22Rv1 (cell line): ENCODE results near the gene EYA2.

Source experiments
- H3K27ac ChIP-seq: fragments of 450-650 bp; 2 replicates; pipeline ENCODE4 v1.5.1; 2017
- CTCF ChIP-seq: fragments of 450-650 bp; IDR thresholded peaks from 2 replicates; pipeline ENCODE4 v1.5.1; 2017; ENCODE audit warnings: mild to moderate bottlenecking
- ZFX ChIP-seq: fragments of 450-650 bp; IDR thresholded peaks from 2 replicates; pipeline ENCODE4 v1.6.1; 2017; ENCODE audit warnings: antibody characterized with exemption, borderline replicate concordance

Gene EYA2

GRCh38 chr20:47227576-47227975 lies 332.9 kb downstream of the EYA2 start:
- no peak overlapping the region for H3K27ac ChIP-seq
- TF ChIP-seq ZFX = no peak
- TF ChIP-seq CTCF = no peak

GRCh38 chr20:47228654-47229053 lies 334.0 kb downstream of the EYA2 start:
- no peak for TF ChIP-seq ZFX
- no peak for TF ChIP-seq CTCF
- H3K27ac ChIP-seq = no peak overlapping the region

DNA sequence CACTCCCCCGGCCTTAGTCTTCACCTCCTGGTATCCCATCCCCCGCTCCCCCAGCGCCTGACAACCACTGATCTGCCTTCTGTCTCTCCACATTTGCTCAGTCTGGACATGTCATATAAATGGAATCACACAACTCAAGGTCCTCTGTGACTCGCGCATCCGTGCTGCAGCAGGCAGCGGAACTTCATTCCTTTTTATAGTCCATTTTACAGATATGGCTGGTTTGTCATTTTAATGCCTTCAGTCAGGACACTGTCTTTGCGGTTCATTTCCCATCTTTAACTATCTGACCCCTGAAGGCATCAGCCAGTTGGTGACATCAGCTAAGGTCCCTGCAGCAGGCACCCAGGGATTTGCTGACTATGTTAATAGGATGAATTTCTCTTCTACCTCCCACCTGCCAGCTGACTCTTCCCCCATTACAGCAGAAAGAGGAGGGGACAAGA lies 336.2 kb downstream of the EYA2 start:
- no peak overlapping the region for H3K27ac ChIP-seq
- no peak for TF ChIP-seq ZFX

DNA sequence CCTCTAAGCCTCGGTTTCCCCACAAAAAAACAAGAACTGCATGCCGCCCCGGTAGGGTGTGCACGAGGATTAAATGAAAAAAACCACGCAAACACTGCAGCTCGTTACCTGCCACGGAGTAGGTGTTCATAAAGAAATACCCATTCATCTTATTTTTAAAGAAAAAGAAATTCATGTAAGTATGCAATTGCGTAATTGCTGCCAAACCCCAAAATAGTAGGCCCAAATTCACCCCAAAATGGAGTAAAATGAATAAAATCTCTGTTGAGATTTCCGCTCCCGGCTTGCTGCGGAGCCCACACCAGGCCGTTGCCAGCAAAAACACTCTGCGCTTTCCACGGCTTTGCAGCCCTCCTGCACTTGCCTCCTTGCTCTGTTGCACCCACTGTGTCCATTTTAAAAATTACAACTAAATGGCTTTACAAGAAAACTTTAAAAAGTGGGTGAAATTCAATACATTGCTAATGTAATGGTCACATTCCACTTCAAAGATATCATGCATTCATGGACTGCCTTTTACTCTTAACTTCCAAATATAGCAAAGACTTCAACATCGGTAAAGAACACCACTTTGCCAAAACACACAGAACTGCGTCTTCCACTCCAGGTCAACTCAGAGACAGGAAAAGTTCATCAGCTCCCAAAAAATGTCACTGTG lies 336.9 kb downstream of the EYA2 start:
- H3K27ac ChIP-seq = no peak overlapping the region
- TF ChIP-seq CTCF (no peak), ZFX (no peak)

DNA sequence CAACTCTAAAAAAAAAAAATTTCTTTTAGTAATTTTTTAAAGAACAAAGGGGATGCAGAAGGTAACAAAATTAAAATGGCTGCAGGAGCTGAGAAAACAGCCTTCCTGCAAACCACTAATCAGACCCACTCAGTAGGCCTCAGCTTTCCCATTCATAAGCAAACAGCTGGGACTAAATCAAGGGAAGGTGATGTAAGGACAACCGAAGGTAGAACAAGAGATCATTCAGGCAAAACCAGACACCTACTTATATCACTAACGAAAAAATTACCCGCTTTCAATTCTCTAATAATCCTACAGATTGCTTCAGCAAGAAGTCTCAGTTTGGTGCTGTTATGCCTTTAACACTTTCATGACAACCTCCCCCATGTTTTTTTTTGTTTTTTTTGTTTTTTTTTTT lies 337.9 kb downstream of the EYA2 start:
- H3K27ac ChIP-seq = no peak overlapping the region
- no peak for TF ChIP-seq ZFX
- TF ChIP-seq CTCF = no peak

DNA sequence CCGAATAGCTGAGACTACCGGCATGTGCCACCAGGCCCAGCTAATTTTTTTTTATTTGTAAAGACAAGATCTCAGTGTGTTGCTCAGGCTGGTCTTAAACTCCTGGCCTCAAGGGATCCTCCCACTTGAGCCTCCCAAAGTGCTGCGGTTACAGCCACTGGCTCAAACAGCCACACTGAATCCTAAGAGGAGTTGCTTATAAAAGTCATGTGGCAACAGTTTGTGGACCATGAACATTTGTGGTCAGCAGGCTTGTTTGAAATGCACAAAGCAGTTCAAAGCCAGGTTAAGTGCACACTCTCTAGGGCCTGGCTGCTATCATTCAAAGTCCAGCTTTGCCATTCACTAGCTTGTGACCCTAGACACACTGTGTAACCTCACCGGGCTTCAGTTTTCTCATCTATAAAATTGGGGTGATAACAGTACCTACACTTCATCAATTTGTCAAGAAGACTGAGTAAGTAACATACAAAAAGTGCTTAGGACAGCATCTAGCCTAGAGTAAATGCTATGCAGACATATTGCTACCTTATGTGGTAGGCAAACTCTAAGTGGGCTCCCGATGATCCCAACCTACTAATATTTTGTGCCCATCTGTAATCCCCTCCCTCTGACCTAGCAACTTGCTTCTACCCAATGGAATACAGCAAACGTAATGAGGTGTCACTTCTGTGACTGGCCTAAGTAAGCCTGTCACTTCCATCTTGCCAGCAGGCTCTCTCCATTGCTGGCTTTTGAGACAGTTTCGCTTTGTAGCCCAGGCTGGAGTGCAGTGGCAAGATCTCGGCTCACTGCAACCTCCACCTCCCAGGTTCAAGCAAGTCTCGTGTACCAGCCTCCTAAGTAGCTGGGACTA lies 338.9 kb downstream of the EYA2 start:
- TF ChIP-seq CTCF = no peak
- no peak for TF ChIP-seq ZFX
- H3K27ac ChIP-seq = no peak overlapping the region

- no peak overlapping the region for H3K27ac ChIP-seq
- TF ChIP-seq CTCF (no peak), ZFX (no peak)
Measured at GRCh38 chr20:47235111-47235510, 340.5 kb downstream of the EYA2 start.
